ENCODE results near the gene VEZT. TPM values are rescaled to one million over a fixed set of nuclear protein-coding genes. Genes with fewer than 3 reads are reported as not detected.
"Not testable (repeated sequence)": the region's sequence is repeated elsewhere in the genome, so short reads cannot be mapped to it uniquely, and the experiment has no call there.

The VEZT gene
- total RNA-seq, 1 donor from 2014 or later = 20.2 TPM

DNA sequence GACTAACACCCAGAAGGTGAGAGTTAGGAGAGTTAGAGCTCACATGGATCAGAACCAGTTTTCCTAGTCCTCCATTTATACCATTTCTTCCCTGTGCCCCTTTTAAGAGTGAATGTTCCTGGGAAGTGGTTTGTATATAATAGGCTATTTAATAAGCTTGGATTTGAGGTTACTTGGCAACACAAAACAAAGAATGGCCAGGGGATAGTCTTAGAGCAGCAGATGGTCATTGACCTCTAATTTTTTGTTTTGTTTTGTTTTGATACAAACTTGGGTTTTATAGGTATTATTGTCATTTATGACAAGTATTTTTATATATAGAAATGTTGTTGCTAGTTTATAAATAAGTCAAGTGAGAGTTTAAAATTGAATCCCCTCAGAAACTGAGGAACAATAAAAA lies 35.8 kb downstream of the VEZT start:
- ATAC-seq (no peak), DNase-seq (ENCODE audit: low spot score) (no peak)

DNA sequence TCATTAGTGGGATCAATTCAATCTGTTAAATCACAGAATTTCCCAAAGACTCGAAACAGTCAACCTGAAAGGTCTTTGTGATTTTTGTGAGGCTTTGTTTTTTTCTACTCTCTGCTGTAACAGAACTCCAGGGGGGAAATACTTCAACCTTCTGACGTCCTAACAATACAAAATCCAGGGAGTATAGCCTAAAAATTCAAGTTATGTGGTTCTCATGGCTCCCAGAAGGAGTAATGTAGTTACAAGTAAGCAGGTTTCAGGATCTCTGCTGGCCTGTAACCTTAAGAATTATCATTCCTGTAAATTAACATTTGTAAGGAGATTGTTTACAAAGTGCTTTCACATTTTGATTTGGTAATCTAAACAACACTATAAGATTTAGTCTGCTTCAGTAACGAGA lies 39.9 kb downstream of the VEZT start:
- DNase-seq (ENCODE audit: low spot score) (no peak), ATAC-seq (no peak)

DNA sequence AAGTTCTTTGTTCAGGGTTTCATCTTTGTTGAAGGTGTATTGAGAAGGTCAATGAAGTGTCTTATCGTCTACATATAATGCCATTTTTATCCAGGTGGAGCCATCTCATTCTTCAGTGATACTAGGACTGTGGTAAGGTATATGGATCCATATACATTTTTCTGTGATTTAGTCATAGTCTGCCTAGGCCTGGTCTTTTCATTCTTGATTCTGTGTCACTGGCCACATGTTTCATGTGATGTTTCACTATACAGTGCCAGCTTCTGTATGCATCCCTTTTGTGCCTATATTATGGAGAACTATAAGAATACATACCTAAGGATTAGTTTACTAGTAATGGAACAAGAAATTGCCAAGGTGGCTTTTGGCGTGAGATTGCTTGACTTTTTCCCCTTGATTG lies 40.5 kb downstream of the VEZT start:
- no peak for DNase-seq (ENCODE audit: low spot score)
- ATAC-seq = no peak

DNA sequence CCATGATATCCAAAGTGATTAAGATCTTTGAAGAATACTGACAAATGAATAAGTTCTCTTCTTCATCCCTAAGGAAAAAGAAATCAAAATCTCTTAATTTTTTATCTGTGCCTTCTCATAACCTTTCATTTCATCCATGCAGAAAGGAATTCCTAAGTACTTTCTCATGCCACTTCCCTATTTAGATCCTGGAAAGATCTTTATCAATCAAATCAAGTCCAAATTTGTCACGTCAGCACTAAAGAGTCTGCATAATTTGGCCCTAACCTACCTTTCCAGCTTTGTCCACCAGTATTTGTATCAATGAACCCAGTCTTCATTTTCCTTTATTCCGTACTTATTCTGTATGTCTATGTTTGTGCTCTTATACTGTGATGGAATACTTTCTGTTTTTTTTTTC lies 41.2 kb downstream of the VEZT start:
- ATAC-seq = no peak
- no peak for DNase-seq (ENCODE audit: low spot score)

DNA sequence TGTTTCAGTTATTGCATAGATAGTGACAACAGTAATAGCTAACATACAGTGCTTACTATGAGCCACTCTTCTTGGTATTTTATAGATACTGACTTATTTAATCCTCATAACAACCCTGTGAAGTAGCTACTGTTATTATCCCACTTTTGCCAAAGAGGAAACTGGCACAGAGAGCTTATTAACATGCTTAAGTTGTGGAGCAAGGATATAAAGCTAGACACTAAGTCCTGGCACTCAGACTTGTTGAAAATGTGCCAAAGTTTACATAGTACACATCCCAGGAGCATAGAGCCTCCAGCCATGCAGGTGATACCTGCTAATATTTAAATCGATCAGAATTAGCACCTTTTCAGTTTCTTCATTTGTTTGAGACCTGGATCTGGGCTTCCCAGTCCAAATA lies 41.8 kb downstream of the VEZT start:
- DNase-seq (ENCODE audit: low spot score) = no peak
- ATAC-seq = peak; percentile 81

DNA sequence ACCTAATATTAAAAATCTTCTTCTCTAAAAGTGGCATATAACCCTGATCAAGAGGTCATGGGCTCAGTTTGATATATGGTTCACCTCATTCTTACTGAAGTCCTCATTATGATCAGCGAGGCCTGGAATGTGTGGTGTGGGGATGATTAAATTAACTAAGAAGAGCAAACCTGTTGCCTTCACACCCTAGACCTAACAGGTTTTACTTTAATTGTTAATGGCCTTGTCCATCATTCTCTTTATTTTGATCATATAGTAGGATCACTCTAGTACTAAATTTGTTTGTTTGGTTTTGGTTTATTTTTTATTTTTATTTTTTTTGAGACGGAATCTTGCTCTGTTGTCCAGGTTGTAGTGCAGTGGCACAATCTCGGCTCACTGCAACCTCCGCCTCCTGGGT lies 43.5 kb downstream of the VEZT start:
- DNase-seq (ENCODE audit: low spot score) (no peak), ATAC-seq (no peak)

DNA sequence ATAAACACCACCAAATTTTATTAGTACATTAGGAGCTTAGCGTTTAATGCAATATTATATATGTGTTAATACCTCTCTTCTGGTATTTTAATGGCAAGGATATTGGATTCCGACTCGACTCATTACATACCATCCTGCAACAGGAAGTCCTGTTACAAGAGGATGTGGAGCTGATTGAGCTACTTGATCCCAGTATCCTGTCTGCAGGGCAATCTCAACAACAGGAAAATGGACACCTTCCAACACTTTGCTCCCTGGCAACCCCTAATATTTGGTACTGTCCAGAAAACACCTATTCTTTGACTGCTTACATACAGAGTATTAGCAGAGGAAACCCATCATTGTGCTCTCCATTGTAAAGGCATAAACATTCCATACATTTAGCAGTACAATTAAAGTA lies 45.2 kb downstream of the VEZT start:
- DNase-seq (ENCODE audit: low spot score) (no peak), ATAC-seq (peak; percentile 36)

DNA sequence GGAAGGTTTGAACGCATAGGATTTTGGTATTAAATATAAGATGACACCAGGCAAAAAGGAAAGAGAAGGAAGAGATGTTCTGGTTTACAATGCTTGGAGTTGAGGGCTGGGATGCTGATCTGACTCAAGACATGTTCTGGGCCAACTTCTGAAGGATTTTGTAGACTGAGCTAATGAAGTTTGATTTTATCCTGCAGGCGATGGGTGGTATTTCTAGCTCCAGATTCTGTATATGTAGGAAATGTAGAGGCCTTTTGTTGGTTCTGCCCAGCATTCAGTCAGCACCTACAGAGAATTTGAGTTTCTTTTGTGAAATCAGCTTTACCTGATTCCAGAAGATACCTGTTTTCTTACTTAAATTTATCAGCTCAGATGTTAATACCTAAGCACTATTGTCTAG lies 48.2 kb downstream of the VEZT start:
- no peak for ATAC-seq

DNA sequence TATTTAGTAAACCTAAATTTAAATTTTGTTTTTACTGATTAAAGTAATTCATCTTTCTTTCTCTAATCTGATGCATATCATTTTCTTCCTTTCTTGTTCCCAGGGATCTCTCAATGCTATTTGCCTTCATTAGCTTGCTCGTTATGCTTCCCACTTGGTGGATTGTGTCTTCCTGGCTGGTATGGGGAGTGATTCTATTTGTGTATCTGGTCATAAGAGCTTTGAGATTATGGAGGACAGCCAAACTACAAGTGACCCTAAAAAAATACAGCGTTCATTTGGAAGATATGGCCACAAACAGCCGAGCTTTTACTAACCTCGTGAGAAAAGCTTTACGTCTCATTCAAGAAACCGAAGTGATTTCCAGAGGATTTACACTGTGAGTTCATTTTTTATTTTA lies 48.6 kb downstream of the VEZT start:
- ATAC-seq = no peak
- DNase-seq (ENCODE audit: low spot score) = no peak

More for the DNA sequence above, 48.2 kb downstream of the VEZT start:
- no peak for DNase-seq (ENCODE audit: low spot score)

DNA sequence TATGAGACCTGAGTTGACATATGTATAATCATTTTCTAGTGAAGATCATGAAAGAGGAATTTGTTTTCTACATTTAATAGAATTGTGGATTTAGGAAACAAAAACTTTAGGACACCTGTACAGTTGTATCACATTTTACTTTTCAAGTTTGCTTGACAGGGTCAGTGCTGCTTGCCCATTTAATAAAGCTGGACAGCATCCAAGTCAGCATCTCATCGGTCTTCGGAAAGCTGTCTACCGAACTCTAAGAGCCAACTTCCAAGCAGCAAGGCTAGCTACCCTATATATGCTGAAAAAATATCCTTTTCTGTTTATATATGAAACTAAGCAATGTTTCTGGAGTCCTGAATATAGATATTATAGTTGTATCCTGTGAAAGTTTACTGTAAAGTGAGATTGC lies 52.3 kb downstream of the VEZT start:
- DNase-seq (ENCODE audit: low spot score) (no peak), ATAC-seq (no peak)

DNA sequence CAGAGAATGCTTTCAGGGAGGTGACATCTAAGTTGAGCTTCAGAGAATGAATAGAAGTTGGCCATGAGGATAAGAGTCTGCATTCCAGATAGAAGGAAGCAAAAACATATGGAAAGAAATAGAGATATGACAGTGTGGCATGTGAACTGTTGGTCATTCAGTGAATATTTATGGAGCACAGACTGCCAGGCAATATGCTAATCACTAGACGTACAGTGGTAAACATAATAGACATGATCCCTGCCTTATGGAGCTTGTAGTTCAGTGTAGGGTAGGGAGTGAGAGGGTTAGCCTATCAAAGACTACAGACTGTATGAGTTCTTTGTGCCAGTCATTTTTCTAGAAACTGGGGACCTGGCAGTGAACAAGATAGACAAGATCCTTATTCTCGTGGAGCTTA lies 53.9 kb downstream of the VEZT start:
- DNase-seq (ENCODE audit: low spot score) = no peak

DNA sequence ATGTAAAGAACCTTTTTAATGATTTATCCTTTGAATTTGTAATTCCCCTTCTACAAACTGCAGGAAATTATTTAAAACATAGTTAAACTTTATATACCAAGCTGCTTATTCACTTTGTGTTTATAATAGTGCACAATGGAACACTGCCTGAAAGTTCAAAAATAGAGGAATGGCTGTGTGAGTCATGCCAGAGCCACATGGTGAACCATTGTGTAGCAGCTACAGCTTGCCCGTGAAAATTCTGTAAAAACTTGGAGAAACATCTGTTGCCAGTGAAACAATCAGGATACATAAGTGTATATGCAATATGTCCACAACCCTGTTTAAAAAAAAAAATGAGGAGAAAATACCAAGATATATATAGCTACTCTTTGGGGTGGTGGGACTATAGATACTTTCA lies 59.5 kb downstream of the VEZT start:
- ATAC-seq = no peak
- DNase-seq (ENCODE audit: low spot score) = no peak

More for the DNA sequence above, 53.9 kb downstream of the VEZT start:
- no peak for ATAC-seq

DNA sequence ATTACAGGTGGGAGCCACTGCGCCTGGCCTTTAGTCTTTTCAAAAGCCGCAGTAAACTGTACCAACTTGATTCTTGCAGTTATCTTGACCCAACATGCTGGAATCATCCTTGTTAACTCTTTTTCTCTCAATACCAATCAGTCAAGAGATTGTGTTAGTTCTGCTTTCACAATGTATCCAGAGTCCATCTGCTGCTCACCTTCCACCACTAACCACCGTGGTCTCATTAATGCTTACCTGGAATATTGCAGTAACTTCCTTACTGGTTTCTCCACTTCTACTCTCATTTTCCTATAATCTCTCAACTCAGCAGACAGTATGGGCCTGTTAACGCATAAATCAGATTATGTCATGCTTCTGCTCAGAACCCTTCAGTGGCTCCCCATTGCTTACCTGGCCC lies 62.2 kb downstream of the VEZT start:
- peak; percentile 66 for ATAC-seq
- no peak for DNase-seq (ENCODE audit: low spot score)

DNA sequence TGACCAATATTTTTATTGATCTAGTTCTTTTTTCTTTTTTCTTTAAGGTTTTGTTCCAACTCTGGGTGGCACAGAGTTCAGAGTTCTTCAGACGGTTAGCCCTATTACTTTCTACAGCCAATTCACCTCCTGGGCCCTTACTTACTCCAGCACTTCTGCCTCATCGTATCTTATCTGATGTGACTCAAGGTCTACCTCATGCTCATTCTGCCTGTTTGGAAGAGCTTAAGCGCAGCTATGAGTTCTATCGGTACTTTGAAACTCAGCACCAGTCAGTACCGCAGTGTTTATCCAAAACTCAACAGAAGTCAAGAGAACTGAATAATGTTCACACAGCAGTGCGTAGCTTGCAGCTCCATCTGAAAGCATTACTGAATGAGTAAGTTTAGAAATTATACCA lies 64.7 kb downstream of the VEZT start:
- ATAC-seq = peak; percentile 21
- DNase-seq (ENCODE audit: low spot score) = no peak

DNA sequence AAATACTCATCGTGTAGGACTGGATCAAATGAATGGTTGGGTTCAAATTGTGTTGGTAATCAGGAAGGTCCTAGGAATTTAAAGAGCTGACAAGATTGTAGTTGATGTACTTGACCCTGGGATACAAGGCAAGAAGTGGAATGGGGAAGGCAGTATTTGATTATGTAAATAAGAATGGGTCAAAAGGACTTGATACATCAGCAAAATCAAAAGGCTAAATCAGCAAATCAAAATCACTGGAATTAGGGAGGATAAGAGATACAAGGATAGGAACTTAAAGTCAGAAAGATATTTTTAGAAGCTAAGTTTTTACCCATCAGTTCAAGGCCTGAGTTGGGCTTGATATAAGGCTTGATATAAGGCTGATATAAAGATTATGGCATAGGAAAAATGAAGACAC lies 65.8 kb downstream of the VEZT start:
- ATAC-seq = no peak
- no peak for DNase-seq (ENCODE audit: low spot score)

DNA sequence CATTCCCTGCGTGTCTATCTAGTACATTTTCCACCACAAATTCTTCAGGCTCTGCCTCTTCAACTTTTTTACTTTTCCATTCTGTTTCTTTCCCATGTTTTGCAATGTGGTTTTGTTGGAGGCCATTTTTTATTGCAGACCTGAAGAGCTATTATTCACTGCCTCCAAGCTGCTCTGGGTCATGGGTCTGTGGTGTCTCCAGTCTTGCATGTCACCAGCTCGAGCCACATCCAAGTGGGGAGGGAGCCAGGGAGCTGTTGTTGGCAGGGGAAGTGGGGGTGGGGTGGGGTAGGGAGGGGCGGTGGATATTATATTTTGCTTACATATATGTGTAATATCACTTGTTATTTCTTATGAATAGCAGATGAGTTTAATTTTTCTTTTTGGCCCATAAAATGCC lies 69.1 kb downstream of the VEZT start:
- ATAC-seq = no peak

DNA sequence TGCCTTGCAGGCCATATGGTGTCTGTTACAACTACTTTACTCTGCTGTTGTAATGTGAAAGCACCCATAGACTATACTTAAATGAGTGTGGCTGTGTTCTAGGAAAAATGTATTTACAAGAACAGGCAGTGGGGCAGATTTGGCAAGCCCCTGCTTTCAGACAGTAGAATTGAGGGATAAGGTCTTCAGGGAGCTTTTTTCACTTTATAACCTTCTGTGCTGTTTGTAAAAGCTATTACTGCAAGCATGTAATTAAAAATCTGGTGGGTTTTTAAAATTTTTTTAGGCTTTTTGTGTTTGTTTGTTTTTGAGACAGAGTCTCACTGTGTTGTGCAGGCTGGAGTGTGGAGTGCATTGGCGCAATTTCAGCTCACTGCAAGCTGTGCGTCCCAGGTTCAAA lies 73.9 kb downstream of the VEZT start:
- DNase-seq (ENCODE audit: low spot score) (no peak), ATAC-seq (no peak)

More for the DNA sequence above, 69.1 kb downstream of the VEZT start:
- DNase-seq (ENCODE audit: low spot score) = no peak

DNA sequence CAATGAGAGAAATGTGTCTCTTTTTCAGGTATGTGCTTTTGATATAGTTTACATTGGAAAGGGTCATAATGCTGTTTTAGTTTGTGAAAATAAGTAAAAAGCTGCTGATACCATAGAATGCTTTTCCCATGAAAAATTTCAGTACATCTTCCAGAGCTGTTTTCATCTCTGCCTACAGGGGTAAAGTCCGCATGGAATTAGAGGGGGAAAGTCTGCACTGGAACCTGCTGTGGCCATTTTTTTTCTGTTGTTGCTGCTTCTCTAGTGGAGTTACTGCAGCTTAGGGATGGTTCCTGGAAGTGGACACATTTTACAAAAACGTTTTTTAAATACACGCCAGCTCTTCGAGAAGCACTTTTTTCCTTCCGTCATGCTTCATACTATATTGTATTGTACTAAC lies 81.3 kb downstream of the VEZT start:
- ATAC-seq (no peak), DNase-seq (ENCODE audit: low spot score) (no peak)

DNA sequence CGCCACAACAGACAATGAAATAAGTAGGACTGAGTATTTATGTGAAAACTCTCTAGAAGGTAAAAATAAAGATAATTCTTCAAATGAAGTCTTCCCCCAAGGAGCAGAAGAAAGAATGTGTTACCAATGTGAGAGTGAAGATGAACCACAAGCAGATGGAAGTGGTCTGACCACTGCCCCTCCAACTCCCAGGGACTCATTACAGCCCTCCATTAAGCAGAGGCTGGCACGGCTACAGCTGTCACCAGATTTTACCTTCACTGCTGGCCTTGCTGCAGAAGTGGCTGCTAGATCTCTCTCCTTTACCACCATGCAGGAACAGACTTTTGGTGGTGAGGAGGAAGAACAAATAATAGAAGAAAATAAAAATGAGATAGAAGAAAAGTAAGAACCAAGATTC lies 82.7 kb downstream of the VEZT start:
- ATAC-seq (no peak), DNase-seq (ENCODE audit: low spot score) (no peak)

DNA sequence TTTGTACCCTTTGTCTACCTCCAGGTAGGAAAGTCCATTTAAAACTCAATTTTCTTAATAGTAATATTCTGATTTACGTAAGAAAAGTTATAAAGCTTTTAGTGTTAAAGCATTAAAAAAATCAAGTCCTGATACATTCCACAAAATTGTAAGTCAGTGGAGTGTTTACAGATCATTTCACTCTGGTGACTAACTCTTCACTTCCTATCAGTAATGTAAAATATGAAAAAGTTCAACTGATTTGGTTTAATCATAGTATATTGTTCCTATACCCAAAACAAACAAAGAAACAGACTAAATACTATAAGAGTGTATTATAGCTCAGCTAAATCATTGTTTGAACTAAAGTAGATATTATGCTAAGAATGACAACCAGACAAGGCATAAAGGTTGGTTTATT lies 85.9 kb downstream of the VEZT start:
- DNase-seq (ENCODE audit: low spot score) (no peak), ATAC-seq (no peak)

DNA sequence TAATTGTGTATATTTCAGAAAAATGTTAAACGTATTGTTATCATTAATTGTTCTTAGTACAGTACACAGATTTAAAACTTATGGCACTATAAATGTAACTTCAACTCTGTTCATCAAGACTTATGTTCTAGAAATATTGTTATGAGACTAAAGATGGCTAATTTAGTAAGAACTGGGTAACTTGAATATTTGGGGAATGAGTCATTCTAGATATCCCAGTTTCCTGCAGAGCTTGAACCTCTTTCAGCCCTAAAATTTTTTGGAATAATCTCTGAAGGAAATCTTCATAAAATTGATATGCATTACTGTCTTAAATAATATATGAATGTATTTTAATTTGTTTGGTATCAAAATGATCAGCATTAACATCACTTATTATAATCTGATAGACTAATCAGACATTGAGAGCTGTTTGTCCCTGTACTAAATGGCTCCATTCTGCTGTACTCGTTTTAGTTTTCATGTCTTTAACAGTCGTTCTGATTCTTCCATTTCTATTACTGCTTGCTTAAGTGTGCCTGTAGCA lies 87.1 kb downstream of the VEZT start:
- ATAC-seq (no peak), DNase-seq (ENCODE audit: low spot score) (no peak)

DNA sequence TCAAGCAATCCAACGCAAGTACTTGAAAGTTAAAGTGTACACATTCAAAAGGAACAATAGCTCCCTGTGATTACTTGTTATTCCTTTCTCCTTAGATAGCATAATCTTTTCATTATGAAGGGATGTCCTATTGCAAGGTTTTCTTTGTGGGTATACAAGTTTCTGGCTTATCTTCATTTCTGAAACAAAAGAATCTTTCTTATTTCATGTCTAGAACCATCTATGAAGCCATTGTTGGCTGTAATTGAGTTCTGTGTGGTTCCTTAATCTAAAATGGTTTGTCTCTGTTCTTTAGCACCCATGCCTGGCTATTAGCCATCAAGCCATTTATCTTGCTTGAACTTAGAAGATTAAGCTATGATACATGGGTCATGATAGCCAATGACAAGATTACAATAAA lies 95.0 kb downstream of the VEZT start:
- no peak for ATAC-seq

DNA sequence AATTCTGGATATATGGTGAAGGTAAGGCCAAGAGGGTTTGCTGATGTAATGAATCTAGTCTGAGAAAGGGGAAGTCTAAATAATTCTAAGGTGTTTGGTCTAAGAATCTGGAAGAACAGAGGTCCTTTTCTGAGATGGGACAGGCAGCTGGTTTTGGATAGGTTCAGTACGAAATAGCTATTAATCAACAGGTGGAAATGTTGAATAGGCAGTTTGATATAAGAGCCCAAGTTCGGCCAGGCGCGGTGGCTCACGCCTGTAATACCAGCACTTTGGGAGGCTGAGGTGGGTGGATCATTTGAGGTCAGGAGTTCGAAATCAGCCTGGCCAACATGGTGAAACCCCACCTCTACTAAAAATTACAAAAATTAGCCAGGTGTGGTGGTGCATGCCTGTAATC lies 97.1 kb downstream of the VEZT start:
- not testable (repeated sequence) for ATAC-seq; DNase-seq (ENCODE audit: low spot score)

More for the DNA sequence above, 95.0 kb downstream of the VEZT start:
- no peak for DNase-seq (ENCODE audit: low spot score)

DNA sequence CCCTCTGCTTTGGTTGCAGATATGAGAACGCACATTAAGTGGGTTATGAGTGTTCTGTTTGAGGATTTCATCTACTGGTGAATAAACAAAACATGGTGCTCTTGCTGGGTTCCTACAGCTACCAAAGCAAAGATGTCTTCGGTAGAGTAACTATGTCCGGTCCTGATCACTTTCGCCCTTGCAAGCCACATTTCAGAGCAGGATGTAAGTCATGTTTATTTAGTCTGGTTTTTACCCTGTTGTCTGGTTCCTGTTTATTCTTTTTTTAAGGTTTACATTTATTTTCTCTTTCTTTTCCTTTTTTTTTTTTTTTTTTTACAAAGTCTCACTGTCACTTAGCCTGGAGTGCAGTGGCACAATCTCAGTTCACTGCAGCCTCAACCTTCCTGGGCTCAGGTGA lies 99.2 kb downstream of the VEZT start:
- no peak for ATAC-seq
- DNase-seq (ENCODE audit: low spot score) = no peak
